ENCODE results near the gene RNF6.
"Not testable (repeated sequence)": the region's sequence is repeated elsewhere in the genome, so short reads cannot be mapped to it uniquely, and the experiment has no call there.

Gene RNF6

DNA sequence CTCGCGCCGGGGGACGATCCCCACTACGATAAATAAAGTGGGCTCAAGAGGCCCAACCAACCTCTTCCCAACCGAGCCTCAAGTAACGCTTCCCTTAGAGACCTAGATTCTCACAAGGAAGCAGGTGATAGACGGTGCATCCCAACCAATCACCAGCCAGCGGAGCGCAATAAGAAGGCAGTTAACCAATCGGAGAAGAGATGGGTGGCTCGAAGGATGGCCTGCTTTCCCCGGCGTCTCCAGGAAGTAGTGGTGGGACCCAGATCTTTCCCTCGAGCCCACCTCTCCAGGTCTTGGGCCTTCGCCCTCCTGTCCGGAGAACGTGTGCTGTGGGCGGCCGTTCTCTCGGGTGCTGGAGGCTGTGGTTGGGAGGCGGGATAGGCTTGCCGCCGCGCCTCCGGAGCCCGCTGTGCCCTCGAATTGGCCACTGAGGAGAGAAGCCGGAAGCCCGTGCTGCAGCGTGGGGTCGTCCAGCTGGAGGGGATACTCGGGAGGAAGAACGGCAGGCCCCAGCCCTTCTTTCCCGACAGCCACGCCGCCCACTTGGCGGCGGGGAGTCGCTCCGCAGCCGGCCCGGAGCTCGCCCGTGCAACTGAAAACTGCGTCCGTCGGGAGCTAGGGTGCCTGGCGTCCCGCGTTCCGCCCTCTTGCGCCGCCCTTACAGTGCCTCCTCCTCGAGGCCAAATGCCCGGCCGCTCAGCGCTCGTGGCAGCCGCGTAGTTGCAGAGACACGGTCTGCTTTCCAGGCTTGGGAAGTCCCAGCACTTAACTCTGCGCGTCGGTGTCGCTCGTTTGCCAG is at the start of gene RNF6:
Gene RNF6 (minus strand): TSS at position 594 of the 799 bp plus-strand sequence. CDS start 2,665 bp downstream, outside the sequence.
- DNase-seq (ENCODE audit: low read depth) = peak; percentile 99

GRCh38 chr13:26270707-26271106 is 48.6 kb upstream of the RNF6 start:
- no peak for DNase-seq (ENCODE audit: low read depth)

DNA sequence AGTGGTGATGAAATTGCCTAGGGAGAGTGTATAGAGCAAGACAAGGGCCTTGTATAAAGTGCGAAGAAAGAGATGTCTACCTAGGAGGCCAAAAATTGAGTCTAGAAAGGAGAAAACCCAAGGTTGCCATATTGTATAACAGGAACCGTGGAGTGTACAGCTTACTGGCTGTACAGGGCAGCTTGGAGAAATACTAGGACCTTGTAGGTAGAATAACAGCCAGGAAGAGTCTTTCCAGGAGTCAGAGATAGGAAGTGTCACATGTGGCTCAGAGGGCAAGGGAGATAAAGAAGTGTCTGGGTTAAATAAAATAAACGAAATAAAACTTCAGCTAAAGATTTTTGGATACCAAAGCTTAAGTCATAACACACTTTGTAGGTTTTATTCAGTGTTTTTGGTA is 44.2 kb upstream of the RNF6 start:
- DNase-seq (ENCODE audit: low read depth) = no peak

DNA sequence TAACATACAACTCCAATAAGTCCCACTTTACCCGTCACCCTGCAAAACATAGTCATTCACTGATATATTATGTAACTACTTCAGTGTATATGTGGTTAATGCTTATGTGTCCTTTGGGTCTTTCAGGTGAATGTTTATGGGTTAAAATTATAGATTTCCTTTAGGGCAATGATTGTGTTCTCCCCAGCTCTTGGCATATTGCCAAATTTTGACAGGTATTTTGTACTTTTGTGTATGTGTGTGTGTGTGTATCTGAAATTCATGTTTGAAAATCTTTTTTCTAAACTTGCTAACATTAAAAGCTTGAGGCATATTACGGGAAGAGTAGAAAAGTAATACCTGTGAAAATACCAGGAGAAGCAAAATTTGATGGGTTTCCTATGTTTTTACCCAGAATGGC is 40.0 kb upstream of the RNF6 start:
- DNase-seq (ENCODE audit: low read depth) = no peak

GRCh38 chr13:26259634-26260033 is 37.5 kb upstream of the RNF6 start:
- DNase-seq (ENCODE audit: low read depth) = no peak

DNA sequence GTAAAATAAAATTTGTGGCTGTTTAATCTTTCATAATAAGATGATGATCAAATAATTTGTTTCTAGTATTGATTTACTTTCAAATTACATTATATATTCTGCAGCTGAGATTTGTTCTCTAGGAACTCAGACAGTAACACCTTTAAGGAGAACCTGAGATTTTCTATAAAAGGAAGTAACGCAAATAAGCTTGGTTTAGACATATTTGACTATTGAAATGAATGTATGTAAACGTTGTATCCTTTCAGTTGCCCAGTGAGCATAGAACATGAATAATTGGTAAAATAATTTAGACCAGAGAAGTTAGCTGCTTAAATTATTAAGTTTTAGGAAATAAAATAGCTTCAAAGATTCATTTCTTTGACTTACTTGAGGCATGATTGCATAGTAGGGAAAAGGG is 34.9 kb upstream of the RNF6 start:
- no peak for DNase-seq (ENCODE audit: low read depth)

GRCh38 chr13:26255691-26256277 is 33.7 kb upstream of the RNF6 start:
- no peak for DNase-seq (ENCODE audit: low read depth)

- no peak for DNase-seq (ENCODE audit: low read depth)
These were observed 33.0 kb upstream of the RNF6 start for GRCh38 chr13:26255115-26255514.

DNA sequence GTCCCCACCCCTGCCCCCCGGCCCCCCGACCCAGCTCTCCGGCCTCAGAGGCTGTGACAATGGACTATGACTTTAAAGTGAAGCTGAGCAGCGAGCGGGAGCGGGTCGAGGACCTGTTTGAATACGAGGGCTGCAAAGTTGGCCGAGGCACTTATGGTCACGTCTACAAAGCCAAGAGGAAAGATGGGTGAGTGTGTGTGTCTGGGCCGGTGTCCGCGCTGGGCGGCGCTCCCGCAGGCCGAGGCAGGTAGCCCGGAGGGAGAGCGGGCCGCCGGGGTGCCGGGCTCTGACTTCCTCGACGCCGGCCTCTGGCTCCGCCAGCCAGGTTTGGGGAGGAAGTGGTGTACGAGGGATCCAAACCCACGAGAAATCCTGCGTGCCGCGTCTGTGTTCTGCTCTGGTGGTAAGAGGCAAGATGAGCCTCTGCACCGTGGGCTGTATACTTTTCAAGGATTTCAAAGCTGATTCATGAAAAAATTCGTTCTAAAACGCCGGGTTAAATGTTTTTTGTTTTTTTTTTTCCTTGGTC is 32.5 kb upstream of the RNF6 start:
- DNase-seq (ENCODE audit: low read depth) = no peak

GRCh38 chr13:26253787-26254582 is 31.9 kb upstream of the RNF6 start, which contains the start of gene CDK8:
Gene CDK8 (plus strand): TSS chr13:26254129. CDS start chr13:26254642, 513 bp downstream.
- DNase-seq (ENCODE audit: low read depth) = peak; percentile 88

DNA sequence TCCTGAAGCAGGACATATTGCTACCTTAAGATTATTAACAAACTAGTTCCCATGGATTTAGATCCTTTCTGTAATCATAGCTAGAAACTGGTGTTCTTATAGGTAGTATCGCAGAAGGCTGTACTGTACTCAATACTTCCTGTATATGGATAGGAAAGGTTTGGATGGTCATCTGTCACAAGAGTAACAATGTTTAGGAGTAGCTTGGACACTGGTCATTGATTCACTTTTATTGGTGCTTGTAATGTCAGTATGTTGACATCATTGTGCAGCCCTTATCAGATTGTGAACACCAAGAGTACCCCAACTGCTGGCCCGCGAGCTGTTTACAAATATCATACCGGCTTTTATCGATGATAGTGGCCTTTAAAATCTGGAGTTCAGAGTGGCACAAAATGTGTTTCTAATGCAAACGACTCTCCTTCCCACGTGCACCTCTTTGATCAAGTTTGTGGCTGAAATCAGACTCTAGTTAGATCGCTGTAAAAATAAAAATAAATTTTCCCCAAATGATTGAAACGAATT is 31.2 kb upstream of the RNF6 start:
- DNase-seq (ENCODE audit: low read depth) = no peak

- not testable (repeated sequence) for DNase-seq (ENCODE audit: low read depth)
These were observed 29.9 kb upstream of the RNF6 start for GRCh38 chr13:26252006-26252405.

DNA sequence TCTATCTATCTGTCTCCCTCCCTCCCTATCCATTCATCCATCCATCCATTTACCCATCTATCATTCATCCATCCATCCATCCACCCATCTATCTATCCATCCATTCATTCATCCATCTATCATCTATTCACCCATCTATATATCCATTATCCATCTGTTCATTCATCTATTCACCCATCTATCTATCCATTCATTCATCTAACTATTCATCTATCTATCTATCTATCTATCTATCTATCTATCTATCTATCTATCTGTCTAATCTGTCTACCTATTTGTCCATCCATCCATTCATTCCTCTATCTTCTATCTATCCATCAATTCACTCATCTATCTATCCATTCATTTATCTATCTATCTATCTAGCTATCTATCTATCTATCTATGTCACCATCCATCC is 27.4 kb upstream of the RNF6 start:
- DNase-seq (ENCODE audit: low read depth) = no peak

GRCh38 chr13:26247608-26248007 is 25.5 kb upstream of the RNF6 start:
- no peak for DNase-seq (ENCODE audit: low read depth)

DNA sequence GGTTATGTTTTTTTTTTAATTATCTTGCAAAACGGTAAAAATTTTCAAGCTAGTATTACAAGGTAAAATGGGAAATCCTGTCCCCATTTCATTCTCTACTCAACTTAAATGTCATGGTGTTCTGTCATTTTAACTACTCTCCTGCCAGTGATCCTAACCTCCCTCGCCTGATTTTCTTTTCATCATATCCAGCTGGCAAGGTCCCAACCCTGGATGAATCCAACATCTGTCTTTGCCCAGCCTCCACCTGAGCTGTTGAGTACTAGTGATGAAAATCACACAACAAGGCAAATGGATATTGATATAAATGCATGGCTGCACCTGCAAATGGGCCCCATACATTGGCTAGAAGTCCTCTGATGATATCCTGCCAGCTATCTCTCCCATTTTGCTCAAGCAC is 24.9 kb upstream of the RNF6 start:
- DNase-seq (ENCODE audit: low read depth) = no peak

GRCh38 chr13:26246154-26246553 is 24.0 kb upstream of the RNF6 start:
- no peak for DNase-seq (ENCODE audit: low read depth)

GRCh38 chr13:26236296-26236695 is 14.2 kb upstream of the RNF6 start:
- no peak for DNase-seq (ENCODE audit: low read depth)

DNA sequence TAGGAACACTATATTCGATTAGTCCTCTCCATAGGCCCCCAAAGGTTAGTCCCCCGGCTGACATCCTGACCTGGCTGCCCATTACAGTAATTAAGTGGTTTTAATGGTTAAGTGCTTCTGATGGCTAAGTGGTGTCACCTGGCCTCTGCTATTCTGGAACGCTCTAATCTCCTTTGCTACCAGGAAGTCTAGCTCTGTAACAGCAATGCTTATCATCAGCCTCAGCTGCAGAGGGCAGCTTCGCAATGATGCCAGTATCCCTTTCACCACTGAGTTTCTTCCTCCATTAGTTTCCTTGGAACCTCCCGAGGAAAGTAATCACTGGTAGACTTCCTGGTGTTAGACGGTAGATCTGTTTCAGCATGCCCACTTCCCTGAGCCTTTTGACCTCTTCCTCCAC is 8.6 kb upstream of the RNF6 start:
- DNase-seq (ENCODE audit: low read depth) = no peak

DNA sequence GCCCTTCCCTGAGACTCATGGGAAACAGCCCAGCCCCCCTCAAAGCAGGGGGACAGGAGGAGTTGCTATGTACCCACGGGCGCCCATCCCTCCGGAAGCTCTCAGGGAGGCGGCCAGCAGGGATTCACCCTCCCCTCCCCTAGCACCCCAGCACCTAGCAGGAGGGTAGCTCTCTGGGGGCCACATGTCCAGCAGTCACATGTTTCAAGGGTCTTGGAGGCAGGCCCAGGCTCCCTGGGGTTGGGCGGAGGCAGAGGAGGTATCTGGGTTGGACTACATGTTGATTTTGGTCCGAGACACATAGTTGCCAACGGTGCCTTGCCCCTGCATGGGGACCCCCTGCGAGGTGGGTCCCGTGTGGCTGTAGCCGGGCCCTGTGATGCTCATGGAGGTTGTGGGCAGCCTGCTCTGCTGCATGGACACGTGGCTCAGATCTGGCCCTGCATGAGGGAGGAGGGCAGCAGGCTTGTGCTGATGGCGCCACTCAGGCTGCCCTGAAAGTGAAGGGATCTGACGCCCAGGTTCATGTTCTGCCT is 7.0 kb upstream of the RNF6 start:
- DNase-seq (ENCODE audit: low read depth) = no peak

GRCh38 chr13:26228096-26228495 is 6.0 kb upstream of the RNF6 start:
- no peak for DNase-seq (ENCODE audit: low read depth)

GRCh38 chr13:26227166-26227971 is 5.3 kb upstream of the RNF6 start:
- no peak for DNase-seq (ENCODE audit: low read depth)

All from stromal cell of bone marrow (primary cell).